GM12878 (cell line): ENCODE data around the gene SFPQ. TPM values are rescaled to one million over a fixed set of nuclear protein-coding genes. Genes with fewer than 3 reads are reported as not detected.

Source experiments
- ATAC-seq: fragments of 200-7000 bp; cut with Tn5 transposase; 3 replicates; pipeline ENCODE4 v1.9.1; 2020; ENCODE audit warnings: mild to moderate bottlenecking, moderate library complexity
- BruUV-seq: library from RNA; stranded (reverse); fragments of 400-500 nt; replicated peaks from 2 replicates; lab custom pipeline; 2021; lab: Mats Ljungman, UMichigan
- CTCF ChIA-PET: fragments of 300-600 bp; sonication (Branson Sonifier 250); formaldehyde crosslinking; extraction: SDS; loops from one replicate; lab custom pipeline; 2021; ENCODE audit warnings: inconsistent platforms; lab: Yijun Ruan, JAX
- POLR2A ChIA-PET: fragments of 350-600 bp; formaldehyde crosslinking; extraction: SDS; loops from one replicate; lab custom pipeline; 2021; ENCODE audit warnings: inconsistent platforms; lab: Charles Lee
- RAD21 ChIA-PET: fragments of 300-600 bp; sonication (Branson Sonifier 250); formaldehyde crosslinking; loops from one replicate; lab custom pipeline; 2023; ENCODE audit warnings: antibody characterized with exemption; ENCODE audit not compliant: unreplicated experiment; lab: Charles Lee
- SMC1A ChIA-PET: fragments of 300-600 bp; sonication (Branson Sonifier 250); formaldehyde crosslinking; loops from one replicate; lab custom pipeline; 2023; ENCODE audit not compliant: unreplicated experiment, uncharacterized antibody; lab: Charles Lee
- DNase-seq: peaks from one replicate; pipeline ENCODE4 v3.0.0-alpha.2; 2011; ENCODE audit warnings: low read depth, low spot score
- FAIRE-seq: peaks from 3 replicates; lab custom pipeline; 2011; peaks lifted over from hg19 to GRCh38; lab: Jason Lieb, UNC
- H2AFZ ChIP-seq: 2 replicates; pipeline ENCODE4 v1.6.0; 2011; ENCODE audit warnings: low read depth, low read length, control low read depth; ENCODE audit not compliant: control insufficient read depth
- H3K27ac ChIP-seq: 2 replicates; pipeline ENCODE4 v1.5.1; 2011; ENCODE audit warnings: control low read depth; ENCODE audit not compliant: control insufficient read depth, insufficient read depth
- H3K27me3 ChIP-seq, 2 experiments: replicated peaks in 1 of 2; 2 replicates each; pipeline versions ENCODE4 v1.6.0 to v1.6.1; 2011; ENCODE audit warnings: low read length in 1 of 2; ENCODE audit not compliant: control insufficient read depth in 2 of 2, insufficient read depth in 2 of 2
- H3K36me3 ChIP-seq, 2 experiments: 2 replicates each; pipeline ENCODE4 v1.5.1; 2011; ENCODE audit warnings: low read length in 1 of 2; ENCODE audit not compliant: control insufficient read depth in 2 of 2, insufficient read depth in 2 of 2
- H3K4me1 ChIP-seq: 2 replicates; pipeline ENCODE4 v1.6.1; 2011; ENCODE audit warnings: mild to moderate bottlenecking, low read length, moderate library complexity, mixed read lengths; ENCODE audit not compliant: control insufficient read depth, insufficient read depth
- H3K4me2 ChIP-seq: 2 replicates; pipeline ENCODE4 v1.6.0; 2011; ENCODE audit warnings: control low read depth; ENCODE audit not compliant: control insufficient read depth, insufficient read depth
- H3K4me3 ChIP-seq: fragments of 200-600 bp; sonication (generic); 2 replicates; pipeline ENCODE4 v1.5.1; 2016
- H3K79me2 ChIP-seq: 2 replicates; pipeline ENCODE4 v1.6.0; 2011; ENCODE audit warnings: low read length; ENCODE audit not compliant: control insufficient read depth, insufficient read depth
- H3K9ac ChIP-seq: 2 replicates; pipeline ENCODE4 v1.8.0; 2011; ENCODE audit warnings: low read length, control low read depth, mixed read lengths; ENCODE audit not compliant: control insufficient read depth, insufficient read depth
- H3K9me3 ChIP-seq: replicated peaks from 3 replicates; pipeline ENCODE4 v1.5.1; 2011; ENCODE audit warnings: mild to moderate bottlenecking, low read length; ENCODE audit not compliant: control insufficient read depth, insufficient read depth
- H4K20me1 ChIP-seq: 2 replicates; pipeline ENCODE4 v1.6.0; 2011; ENCODE audit not compliant: control insufficient read depth, insufficient read depth
- CBX3 ChIP-seq: fragments of 200-600 bp; sonication (generic); IDR thresholded peaks from 2 replicates; pipeline ENCODE4 v1.6.1; 2016; ENCODE audit warnings: low read depth, borderline replicate concordance
- E2F4 ChIP-seq: IDR thresholded peaks from 2 replicates; pipeline ENCODE4 v1.6.1; 2012; ENCODE audit warnings: low read depth, low read length, improper control_type of control experiment
- EGR1 ChIP-seq, 2 experiments: IDR thresholded peaks; 1 replicate in 1 of 2; 2 replicates in 1 of 2; pipeline ENCODE4 v1.6.1; 2011 to 2012; ENCODE audit warnings: low read depth in 2 of 2, low read length in 2 of 2, borderline replicate concordance in 1 of 2, mild to moderate bottlenecking in 1 of 2, moderate library complexity in 1 of 2
- HCFC1 ChIP-seq: fragments of 150-350 bp; IDR thresholded peaks from 2 replicates; pipeline ENCODE4 v1.6.1; 2014; ENCODE audit warnings: low read length
- IRF4 ChIP-seq: IDR thresholded peaks from 2 replicates; pipeline ENCODE4 v1.6.1; 2011; ENCODE audit warnings: low read depth, low read length
- MAX ChIP-seq: IDR thresholded peaks from 2 replicates; pipeline ENCODE4 v1.6.1; 2012; ENCODE audit warnings: low read depth, low read length, improper control_type of control experiment
- MTA3 ChIP-seq: IDR thresholded peaks from 2 replicates; pipeline ENCODE4 v1.6.1; 2012; ENCODE audit warnings: low read length, inconsistent platforms, borderline replicate concordance
- NFYB ChIP-seq: IDR thresholded peaks from 2 replicates; pipeline ENCODE4 v1.6.1; 2011; ENCODE audit warnings: low read depth, mild to moderate bottlenecking, low read length, improper control_type of control experiment, moderate library complexity; ENCODE audit not compliant: insufficient read depth
- SIX5 ChIP-seq: IDR thresholded peaks from 2 replicates; pipeline ENCODE4 v1.6.1; 2011; ENCODE audit warnings: mild to moderate bottlenecking, low read depth, low read length, moderate library complexity; ENCODE audit not compliant: severe bottlenecking
- SPI1 ChIP-seq: IDR thresholded peaks from 2 replicates; pipeline ENCODE4 v1.6.1; 2011; ENCODE audit warnings: low read depth, mild to moderate bottlenecking, low read length, moderate library complexity, borderline replicate concordance; ENCODE audit not compliant: insufficient read depth
- SUPT20H ChIP-seq: IDR thresholded peaks from 2 replicates; pipeline ENCODE4 v1.6.1; 2011; ENCODE audit warnings: low read depth, mild to moderate bottlenecking, low read length, moderate library complexity, borderline replicate concordance; ENCODE audit not compliant: control insufficient read depth
- SUZ12 ChIP-seq: fragments of 200-600 bp; sonication (generic); IDR thresholded peaks from one replicate; pipeline ENCODE4 v1.6.1; 2018; ENCODE audit warnings: antibody characterized with exemption, mild to moderate bottlenecking; ENCODE audit not compliant: unreplicated experiment
- ZBTB11 ChIP-seq: fragments of 450-650 bp; formaldehyde crosslinking; IDR thresholded peaks from 2 replicates; pipeline ENCODE4 v1.5.0; 2022; ENCODE audit warnings: mild to moderate bottlenecking, missing genetic modification characterization
- ZSCAN29 ChIP-seq: fragments of 450-650 bp; IDR thresholded peaks from 2 replicates; pipeline ENCODE4 v1.6.1; 2017; ENCODE audit warnings: mild to moderate bottlenecking, moderate library complexity
- WGBS: methylation state at CpG from one replicate; pipeline ENCODE4 v1.1.6; 2016; ENCODE audit warnings: low lambda C conversion rate; ENCODE audit not compliant: insufficient replicate concordance, insufficient coverage; ENCODE audit errors: missing lambda C conversion rate; 5-methylcytosine and 5-hydroxymethylcytosine counted together
- in situ Hi-C: fragments of 300-500 bp; cut with MboI; formaldehyde crosslinking; loops from 9 replicates; pipeline ENCODE4 v1.14.3; 2018; ENCODE audit warnings: mixed read lengths
- intact Hi-C: fragments of 100-400 bp; cut with micrococcal nuclease; formaldehyde crosslinking; loops from one replicate; pipeline ENCODE4 v1.14.2; 2022; ENCODE audit not compliant: unreplicated experiment
- polyA plus RNA-seq, 11 experiments: library from polyadenylated mRNA; depleted of rRNA in 4 of 11; unstranded in 6 of 11; stranded (reverse) in 5 of 11; fragments of >200 nt; fragmentation: Nextera tagmentation in 4 of 11; fragmentation: Illumina TruSeq in 1 of 11; extraction: Ambion mirVana in 4 of 11; extraction: Trizol in 1 of 11; gene quantifications; 1 replicate in 1 of 11; 2 replicates in 10 of 11; pipeline versions ENCODE4 v1.2.1 to v1.2.3, GENCODE V29; 2011 to 2016; ENCODE audit warnings: inconsistent platforms in 2 of 11, missing spikeins in 2 of 11, low read depth in 1 of 11
- total RNA-seq, 4 experiments: library from RNA; depleted of rRNA in 3 of 4; stranded (reverse); fragments of >200 nt in 3 of 4; fragmentation: Illumina TruSeq in 1 of 4; extraction: Trizol in 1 of 4; gene quantifications; 2 replicates each; pipeline versions ENCODE4 v1.2.1 to v1.2.3, GENCODE V29; 2013 to 2021

The SFPQ gene
- total and polyA plus RNA-seq, 10 of the 15 experiments (the other 5 are each of a cell fraction or from before 2014, with no cell fraction given) = 78.5 to 559 (median 199) TPM

- in situ Hi-C loops (no loop called here), intact Hi-C loops (no loop called here)
- H3K9me3 ChIP-seq = no peaks in the 10 kb centered on the region
- no peaks in the 10 kb centered on the region for H4K20me1 ChIP-seq
- ATAC-seq = no peak
- no peak overlapping the region for H3K4me2 ChIP-seq
- H3K27me3 ChIP-seq = no peaks in the 10 kb centered on the region
- no peak overlapping the region for H3K9ac ChIP-seq
- SMC1A ChIA-PET = no interaction called here
- no peaks in the 10 kb centered on the region for H3K79me2 ChIP-seq
- CTCF ChIA-PET = no interaction called here
- no peak overlapping the region for H3K4me3 ChIP-seq
- H2AFZ ChIP-seq = no peak overlapping the region
- TF ChIP-seq SUZ12 (no peak), SUPT20H (no peak), HCFC1 (no peak), EGR1 (IDR thresholded peaks at IDR 0.05; ENCODE audit: borderline replicate concordance in 1 of 2, low read depth in 2 of 2, low read length in 2 of 2) (no peak), SIX5 (no peak), CBX3 (no peak), ZSCAN29 (no peak), E2F4 (no peak), MAX (no peak), IRF4 (no peak), MTA3 (no peak), SPI1 (no peak), NFYB (no peak), ZBTB11 (CRISPR knock-in tag) (no peak)
- FAIRE-seq = no peak
- H3K4me1 ChIP-seq = no peaks in the 10 kb centered on the region
- RAD21 ChIA-PET = no interaction called here
- no peaks in the 10 kb centered on the region for H3K36me3 ChIP-seq
- H3K27ac ChIP-seq = no peak overlapping the region
- WGBS = 71% methylated on average over 3 of the region's 3 CpGs
- POLR2A ChIA-PET = no interaction called here
- BruUV-seq = no TSS peak
- DNase-seq = no peak
These were observed 56.2 kb downstream of the SFPQ start for GRCh38 chr1:35136780-35137179.
